Activated CD4-positive, alpha-beta T cell treated with anti-CD3 and anti-CD28 coated beads, Interleukin-2, amount 50 U/mL, for 16 hours (primary cell): ENCODE measurements around the gene PDYN.

Experiments used
- DNase-seq: peaks from one replicate; pipeline ENCODE4 v3.0.0-alpha.2; 2020

Gene PDYN

DNA sequence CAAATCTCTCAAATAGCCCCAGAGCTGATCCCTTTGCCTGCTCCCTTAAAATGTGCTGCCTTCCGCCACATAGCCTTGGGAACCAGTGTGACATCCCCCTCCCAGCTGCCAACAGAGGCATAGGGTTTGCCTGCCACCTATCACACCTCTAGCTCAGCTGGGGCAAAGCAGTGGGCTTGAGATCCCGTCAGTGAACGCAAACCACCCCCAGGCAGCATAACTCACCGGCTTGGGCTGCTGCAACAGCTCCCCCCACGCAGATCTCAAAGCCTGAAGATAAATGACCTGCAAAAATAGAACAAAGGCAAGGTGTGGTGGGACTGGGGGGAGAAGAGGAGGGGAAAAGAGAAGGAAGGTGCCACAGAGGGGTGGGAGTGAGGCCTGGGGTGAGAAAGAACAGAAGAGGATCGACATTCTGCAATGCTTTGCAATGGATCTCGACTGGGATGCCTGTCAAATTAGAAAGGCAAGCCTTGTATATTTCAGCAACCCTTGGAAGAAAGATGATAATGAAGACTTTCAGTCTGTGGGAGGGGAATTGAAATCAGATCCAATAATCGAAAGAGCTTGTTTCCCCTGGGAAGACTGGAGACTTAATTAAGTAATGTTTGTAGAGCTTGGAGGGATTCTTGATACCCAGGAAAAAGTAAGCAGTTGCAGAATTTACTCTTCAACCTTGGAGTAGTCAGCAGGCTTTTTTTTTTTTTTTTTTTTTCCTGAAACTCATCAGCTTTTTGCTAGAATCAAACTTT lies 1.3 kb downstream of the PDYN start:
- DNase-seq, result no peak

DNA sequence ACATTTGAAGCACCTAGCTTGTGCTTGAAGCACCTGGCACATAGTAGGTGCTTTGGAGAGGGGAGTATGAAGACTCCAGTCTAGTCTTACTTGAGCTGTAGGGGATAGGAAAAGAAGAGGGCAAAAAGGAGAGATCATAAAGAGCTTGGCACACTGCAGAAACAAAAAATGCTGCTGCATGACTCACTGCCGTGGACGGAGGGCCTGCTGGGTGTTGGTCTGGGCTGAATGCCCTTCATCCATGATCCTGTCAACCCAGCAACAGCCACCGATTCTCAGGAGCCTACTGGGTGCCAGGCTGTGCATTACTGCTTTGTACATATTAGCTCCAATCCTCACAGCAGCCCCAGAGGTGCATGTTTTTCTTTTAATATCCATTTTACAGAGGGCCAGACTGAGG lies 6.0 kb downstream of the PDYN start:
- no peak for DNase-seq

DNA sequence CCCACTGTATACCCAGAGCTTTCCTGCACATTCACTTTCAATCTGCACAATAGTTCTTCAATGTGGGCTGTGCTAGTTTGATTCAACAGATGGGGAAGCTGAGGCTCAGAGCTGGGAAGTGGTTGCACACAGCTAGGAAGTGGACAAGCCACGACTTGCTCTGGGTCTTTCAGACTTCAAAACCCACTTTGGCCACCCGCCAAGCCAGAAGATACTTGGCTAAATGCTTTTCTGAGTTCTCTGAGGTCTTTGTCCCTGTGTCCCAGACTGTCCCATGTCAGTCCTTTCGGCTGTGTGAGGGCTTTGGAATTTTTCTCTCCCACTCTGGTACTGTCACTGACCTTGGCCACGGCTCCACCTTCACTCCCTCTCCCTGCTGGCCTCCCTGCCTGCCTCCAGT lies 10.6 kb downstream of the PDYN start:
- no peak for DNase-seq

DNA sequence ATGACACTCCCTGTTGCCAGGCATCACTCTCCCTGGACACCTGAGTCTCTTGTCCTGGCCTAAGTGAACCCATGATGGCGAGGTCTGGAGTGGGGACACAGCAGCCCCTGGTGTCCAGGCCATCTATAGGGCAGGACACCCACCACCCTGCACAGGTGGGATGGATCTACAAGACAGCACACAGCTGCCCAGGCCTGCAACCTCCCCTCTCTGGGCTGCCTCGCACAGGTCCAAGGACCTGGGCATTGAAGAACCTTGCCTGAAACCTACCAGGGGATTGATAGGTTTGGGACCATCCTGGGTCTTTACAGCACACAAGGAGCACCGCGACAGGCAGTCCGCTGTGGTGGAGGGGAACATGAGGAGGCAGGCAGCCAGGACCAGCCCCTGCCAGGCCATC lies 11.2 kb downstream of the PDYN start:
- no peak for DNase-seq

DNA sequence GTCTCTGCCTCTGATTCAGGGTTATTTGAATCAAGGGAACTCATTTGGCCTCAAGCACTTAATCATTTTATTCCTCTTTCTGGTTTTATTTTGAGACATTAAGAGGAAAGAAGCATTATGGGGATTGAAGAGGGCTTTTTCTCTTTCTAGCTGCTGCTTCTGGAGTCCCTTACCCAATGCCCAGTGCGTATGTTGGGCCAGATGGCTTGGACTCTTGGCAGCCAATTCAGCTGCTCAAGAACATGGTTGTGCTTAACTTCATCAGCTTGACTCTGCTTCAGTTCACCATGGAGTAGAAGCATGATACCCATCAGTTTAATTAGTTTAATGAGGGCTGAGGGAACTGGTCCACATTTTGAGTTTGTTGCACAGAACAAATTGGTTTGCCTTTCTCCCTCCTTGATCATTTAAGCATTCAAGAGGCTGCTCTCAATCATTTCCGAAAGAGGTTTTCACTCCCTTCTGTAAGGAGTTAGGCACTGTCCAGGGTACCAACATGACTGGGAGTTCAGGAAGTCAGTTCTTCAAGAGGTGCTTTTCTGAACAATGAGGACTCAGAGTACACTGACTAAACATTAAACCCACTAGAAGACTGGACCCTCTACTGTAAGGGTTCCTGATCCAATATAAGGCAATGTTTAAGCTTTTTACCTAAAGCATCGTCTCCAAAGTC lies 14.6 kb downstream of the PDYN start:
- DNase-seq, result no peak

DNA sequence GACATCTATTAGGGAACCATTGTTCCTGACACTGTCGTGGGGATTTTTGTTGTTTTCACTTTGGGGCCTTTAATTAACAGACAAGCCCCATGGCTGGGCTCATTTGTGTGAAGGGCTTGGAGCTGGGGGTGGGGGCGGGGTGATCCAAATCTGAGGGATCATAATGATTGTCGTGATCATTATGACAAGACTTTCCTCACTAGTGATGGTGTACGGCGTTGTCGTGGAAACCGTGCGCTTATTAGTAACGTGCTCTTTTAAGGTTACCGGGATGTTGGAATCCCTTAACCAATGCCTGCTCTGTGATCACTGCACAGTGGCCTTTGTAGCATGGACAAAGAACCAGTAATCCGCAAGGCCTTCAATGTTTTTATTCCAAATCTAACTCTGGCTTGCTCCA lies 18.6 kb downstream of the PDYN start:
- DNase-seq, result no peak

DNA sequence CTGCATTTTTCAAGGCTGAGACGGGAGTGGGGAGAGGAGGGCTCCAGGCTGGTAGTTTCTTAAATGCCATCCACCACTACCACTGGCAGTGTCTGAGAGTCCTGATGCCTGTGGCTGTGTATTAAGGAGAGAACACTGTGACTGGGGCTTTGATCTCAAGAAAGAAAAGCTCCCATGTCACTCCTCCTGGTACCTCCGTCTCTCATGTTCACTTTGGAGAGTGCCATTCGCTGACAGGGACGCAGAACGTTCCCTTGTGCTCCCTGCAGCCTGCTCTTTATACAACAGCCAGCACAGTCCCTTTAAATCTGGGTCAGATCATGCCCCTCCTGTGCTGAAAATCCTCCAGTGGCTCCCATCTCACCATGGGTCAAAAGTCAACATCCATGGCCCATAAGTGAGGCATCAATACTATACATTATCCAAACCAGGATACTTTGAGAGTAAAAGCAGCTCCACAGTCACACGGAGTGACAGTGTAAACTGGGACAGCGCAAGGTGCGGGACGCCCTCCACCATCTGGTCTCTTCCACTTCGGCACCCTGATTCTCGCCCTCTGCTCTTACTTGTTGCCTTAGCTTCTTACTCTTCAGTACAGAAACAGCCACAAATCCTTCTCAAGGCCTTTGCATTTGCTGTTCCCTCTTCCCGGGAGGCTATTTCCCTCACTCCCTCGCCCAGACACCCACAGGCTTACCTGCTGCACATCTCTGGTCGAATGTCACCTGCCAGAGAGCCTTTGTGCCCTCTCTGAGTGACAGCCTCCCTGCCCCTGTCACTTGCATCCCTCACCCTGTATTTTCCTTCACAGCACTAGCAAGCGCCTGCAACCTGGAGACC lies 20.0 kb downstream of the PDYN start:
- DNase-seq, result no peak

DNA sequence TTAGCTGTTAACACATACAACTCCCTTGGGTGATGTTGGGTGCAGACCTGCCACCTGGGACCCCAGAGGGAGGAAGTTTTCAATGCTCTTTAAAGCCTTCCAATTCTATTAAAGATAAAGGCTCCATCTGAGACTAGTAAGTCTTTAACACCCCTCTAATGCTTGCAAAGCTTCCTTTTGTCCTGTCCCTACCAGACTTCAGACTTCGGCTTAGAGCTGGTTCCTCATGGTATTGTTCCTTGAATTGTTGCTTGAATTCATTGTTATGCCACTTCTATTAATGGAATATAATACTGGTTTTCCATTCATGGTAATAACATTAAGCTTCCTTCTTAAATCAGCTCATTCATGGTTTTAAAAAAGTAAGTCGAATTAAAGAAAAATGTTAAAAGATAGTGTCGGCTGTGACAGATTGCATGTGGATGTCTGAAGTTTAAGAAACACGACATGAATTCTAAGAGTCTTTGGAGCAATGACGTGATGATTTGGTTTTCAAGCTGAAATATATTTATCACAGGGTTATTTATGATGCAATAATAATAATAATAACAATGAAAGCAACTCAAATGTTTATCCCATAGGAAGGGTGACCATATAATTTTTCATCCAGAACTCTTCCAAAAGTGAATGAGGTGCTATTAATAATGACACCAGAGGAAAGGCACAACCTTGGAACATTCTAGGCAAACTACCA lies 21.8 kb downstream of the PDYN start:
- DNase-seq, result no peak

DNA sequence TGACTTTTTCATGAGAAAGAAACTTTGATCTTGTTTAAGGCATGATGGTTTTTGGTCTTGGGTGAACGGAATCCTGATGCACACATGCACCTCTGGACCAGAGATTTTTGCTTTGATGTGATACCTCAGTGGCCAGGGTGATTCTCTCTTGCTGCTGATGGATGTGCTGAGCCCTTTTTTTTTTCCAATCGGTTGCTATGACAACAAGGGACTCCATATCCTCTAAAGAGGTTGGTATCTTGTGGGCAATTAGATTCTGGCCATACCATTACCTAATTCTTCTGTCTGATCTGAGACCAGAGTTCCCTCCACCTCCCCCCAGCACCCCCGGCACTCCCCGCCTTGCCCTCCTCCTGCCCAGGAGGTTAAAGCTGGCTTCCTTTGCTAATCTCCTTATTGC lies 24.9 kb downstream of the PDYN start:
- no peak for DNase-seq

DNA sequence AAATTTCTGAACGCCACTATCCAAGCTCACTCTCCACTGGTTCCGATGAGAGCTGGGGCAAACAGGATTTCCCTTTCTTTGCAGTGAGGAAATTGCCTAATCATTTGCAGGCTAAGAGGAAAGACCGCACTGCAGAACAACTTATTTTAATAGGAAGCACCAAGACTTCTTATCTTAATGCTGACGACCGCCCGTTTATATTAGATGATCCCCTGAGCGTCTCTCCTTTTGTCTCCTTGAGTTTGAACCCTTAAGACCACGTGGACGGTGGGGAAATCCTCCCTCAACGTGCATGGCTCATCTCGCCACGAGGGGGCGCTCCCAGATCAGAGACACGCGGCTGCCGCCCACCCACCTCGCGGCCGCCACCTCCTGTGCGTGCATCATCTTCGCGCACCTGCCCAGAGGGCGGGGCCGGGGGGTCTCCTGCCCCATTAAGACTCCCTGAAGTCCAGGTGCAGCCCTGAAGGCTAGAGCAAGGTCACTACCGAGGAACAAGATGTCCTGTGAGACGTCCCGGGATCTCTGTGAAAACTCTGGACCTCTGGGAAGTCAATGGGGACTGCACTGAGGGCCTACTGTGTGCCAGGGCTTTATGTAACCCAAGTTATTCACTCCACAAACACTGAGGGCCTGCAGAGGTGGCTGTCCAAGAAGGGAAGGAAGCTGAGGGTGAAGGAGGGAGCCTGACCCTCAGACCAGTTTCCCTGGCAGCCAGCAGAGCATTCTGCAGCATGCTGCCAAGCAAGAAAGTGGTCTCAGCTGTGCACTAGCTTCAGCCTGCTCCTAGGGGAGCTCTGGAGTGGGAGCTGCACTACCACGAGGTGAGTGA lies 28.1 kb downstream of the PDYN start:
- peak; percentile 77 for DNase-seq

DNA sequence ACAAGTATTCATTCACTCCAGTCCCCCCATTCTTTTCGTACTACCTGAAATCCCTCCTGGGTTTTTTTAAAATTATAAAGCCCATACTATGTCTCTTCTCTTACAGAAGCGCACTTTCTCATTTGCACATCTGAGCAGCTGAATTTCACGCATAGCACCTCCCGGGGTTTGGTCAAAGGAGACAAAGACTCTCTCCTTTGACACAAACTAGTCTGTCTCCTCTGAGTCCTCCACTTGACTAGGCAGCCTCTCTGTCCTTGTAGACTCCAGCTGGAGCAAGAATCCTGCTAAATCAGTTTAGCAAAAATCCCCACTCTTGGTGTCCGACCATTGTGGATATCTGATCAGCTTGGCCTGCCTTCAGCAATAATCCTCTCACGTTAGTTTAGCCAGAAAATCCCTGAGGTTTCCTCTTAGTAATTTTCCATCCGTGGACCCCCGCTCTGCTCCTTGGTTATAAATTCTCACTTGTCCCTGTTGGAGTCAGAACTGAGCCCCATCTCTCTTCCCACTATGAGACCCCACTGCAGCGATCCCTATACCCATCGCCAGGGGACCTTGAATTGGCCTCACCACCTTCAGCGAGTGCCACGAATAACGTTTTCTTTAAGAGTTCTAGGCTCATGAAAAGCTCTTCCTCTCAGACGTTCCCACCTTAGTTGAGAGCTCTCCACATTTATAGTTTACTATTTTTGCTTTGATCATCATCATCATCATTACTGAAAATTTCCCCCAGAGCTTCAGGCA lies 29.0 kb downstream of the PDYN start:
- DNase-seq, result no peak

DNA sequence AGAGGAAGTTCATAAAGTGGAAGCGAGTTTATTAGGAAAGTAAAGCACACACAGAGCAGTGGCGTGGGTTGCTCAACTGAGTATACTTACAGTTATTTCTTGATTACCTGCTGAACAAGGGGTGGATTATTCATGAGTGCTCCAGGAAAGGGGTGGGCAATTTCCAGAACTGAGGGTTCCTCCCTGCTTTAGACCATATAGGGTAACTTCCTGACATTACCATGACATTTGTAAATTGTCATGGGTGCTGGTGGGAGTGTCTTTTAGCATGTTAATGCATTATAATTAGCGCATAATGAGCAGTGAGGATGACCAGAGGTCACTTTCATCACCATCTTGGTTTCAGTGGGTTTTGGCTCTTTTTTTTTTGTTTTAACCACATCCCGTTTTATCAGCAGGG lies 29.8 kb downstream of the PDYN start:
- DNase-seq, result no peak

DNA sequence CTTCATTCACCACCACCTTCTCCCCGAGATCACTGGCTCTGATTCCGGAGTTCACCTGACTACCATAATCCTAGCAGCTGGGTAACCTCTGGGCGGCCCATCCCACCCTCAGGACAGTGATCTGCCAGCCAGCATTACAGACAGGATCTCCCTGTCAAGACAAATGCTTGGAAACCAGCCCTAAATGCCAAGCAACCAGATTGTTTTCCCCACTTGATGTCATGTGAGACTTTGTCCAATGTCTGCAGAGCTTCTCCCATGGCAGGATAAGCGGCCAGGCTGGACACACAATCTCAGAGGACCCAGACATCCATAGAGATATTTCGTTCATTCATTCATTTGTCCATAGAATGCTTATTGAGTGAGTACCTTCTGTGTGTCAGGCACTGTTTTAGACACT lies 32.5 kb downstream of the PDYN start:
- DNase-seq, result no peak

DNA sequence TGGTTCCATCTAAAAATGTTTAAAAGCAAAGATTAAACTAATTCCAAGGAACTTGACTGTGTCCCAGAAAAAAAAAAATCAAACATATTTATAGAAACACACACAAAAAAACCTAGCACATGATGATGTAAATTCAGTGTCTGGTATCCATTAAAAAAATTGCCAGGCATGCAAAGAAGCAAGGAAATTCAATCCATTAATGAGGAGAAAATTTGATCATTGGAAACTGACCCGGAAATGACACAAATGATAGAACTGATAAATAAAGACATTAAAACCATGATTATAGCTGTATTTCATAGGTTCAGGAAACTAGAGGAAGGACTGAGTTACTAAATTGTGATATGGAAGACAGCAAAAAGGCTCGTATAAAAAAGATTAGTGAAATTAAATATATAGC lies 34.7 kb downstream of the PDYN start:
- no peak for DNase-seq

DNA sequence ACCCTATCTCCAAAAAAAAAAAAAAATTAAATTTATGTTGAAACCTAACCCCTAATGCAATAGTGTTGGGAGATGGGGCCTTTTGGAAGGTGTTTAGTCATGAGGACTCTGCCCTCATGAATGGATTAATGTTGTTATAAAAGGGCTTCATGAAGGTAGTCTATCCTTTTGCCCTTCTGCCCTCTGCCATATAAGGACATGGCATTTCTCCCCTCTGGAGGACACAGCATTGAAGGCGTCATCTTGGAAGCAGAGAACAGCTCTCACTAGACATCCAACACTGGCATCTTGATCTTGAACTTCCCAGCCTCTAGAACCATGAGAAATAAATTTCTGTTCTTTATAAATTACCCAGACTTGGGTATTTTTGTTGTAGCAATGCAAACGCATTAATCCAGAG lies 35.4 kb downstream of the PDYN start:
- no peak for DNase-seq

DNA sequence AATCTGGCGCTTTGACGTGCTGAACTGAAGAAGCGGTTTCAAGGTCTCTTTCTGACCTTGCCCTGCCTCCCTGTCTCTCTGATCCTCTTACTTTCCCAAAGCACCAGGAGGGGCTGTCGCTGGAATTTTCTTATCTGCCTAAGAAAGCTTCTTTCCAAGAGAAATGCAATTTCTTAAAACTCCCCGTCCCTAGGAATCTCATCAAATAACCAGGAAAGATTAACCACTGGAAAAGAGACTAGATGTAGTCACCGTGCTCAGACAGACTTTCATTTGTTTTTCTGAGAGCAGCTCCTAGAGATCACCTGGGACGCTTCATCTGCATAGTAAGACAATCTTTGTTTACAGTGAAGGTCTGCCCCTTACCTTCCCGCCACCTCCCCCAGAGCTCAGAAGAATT lies 38.6 kb downstream of the PDYN start:
- DNase-seq, result no peak

DNA sequence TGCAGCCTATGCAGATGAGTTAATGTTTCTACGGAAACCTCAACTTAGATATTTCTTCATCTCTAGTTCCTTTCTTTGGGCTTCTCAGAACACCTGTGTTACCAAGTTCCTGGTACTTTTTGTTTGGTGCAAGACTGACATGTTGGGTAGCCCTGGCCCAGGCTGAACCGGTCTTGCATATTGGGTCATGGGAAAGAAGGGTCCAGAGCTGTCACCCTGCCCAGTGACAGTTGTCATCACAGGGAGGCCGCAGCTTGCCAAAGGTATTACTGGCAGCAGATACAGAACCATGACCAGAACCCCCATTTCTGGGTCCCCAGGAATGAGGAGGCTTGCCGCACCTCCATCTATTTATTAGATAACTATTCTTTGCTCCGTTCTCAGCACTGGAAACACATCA lies 40.2 kb downstream of the PDYN start:
- DNase-seq, result no peak

DNA sequence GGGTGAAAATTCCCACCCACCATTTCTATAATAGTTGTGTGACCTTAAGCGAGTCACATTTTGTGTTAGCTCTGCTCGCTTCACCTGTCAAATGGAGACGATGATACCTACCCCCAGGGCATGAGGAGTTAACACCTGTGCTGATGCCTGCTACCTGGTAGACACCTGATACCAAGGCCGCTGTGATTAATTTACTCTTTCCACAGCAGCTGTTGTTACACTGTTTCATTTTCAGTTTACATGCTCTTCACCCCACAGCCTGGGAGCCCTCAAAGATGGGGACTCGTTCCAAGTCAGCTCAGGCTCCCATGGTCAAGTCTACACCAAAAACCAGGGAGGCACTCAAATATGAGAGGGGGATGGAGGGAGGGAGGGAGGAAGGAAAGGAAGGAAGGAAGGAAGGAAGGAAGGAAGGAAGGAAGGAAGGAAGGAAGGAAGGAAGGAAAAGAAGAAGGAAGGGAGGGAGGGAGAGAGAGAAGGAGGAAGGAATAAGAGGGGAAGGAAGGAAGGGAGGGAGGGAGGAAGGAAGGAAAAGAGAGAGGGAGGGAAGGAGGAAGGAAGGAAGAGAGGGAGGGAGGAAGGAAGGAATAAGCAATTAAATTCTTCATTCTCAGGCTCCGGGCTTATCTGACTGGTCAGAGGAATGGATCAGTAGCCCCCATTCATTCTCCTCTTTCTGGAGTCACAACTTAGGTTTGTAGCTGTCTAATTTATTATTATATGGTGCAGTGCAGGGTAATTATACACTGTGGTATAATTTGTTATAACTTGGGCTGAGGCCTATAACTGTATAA lies 40.9 kb downstream of the PDYN start:
- no peak for DNase-seq

DNA sequence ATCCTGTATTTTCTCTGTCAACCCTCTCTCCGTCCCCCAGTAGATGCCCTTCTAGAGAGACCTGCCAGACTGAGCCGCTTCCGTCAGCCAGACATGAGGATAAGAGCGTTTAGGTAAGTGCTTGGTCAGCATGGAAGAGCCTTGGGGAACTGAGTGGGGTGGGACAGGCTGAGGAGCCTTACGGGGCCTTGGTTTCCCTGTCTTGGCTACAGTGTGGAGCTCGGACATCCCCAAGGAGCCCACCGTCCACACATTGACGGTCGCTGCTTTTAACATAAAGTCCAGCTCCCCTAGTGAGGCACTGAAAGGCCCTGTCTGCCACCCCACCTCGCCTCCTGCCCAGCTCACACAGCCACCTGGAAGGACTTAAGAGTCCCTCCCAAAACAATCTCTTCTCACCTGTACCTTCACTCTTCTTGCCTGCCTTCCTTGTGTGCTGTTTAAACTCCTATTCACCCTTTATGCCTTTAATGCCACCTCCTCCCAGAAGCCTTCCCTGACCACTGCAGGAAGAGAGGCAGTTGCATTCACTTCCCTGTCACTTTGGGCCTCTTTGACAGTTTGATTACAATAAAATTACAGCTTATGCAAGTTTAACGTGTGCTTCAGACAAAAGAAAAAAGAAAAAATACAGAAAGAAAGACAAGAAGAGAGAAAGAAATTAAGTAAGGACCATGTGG lies 42.3 kb downstream of the PDYN start:
- DNase-seq, result no peak

DNA sequence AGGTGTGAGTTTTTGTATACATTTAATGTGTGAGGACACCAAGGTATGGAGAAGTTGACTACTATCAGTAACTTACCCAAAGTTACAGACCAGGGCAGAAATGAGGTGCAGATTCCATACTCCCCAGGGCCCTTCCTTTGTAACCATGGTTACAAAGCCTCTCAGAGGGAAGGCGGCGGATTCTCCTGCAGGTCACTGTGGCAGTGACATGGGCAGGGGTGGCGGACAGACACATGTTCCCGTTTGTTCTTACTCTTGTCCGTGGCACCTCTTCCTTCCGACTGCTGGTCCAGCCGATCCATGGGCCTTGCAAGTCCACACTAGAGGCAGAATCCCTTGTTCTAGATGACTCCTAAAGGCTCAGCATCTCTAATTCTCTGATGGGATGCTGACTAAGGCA lies 43.0 kb downstream of the PDYN start:
- DNase-seq, result no peak
